Activated CD4-positive, alpha-beta T cell treated with anti-CD3 and anti-CD28 coated beads, Interleukin-2, amount 50 U/mL, for 24 hours (primary cell): ENCODE data around the gene ARV1.
A peak's percentile ranks its signal among the peaks of the same experiment; 100 is the strongest.
"Not testable (repeated sequence)": the region's sequence is repeated elsewhere in the genome, so short reads cannot be mapped to it uniquely, and the experiment has no call there.

ENCODE experiments used
- DNase-seq, 2 donors: peaks; one replicate each; pipeline ENCODE4 v3.0.0-alpha.2; 2020; ENCODE audit warnings: low read depth in 1 of 2, low spot score in 1 of 2

Gene ARV1

DNA sequence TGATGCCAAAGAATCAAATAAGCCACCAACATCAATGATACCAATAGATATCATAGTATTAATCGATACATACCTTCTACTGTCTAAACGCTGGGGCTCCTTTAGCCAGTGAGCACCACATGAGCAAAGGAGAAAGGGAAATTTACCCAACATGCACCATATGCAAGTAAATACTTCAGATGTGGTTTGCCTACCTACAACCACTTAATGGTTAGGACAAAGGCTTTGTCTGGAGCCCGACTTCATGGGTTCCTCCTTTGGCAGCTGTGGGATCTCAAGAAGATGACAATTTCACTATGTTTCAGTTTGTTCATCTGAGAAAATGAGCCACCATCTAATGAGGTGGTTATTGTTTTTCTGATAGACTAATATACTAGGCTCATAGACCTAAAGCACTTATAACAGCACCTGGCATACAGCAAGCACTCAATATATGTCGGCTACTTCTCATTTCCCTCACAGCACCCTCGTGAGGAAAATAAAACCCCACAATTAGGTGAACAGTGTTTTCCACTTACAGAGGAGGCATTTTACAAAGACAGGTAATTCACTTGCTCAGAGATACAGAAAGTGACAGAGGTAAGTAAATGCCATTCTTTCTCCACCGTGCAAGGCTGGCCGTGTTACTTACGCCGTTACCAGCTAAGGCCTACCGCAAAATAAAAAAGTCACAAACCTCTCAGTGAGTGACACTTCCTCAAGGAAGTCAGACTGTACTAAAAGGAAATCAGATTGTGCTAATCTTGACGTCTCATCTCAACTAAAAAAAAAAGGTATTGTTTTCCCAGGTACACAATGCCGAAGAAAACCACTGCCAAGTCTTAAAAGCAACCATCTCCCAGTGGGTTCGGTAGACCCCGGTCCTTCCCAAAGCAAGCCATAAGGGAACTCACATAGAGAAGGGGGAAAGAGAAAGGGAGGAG, 1.8 kb upstream of the ARV1 start:
- DNase-seq = no peak

GRCh38 chr1:230977761-230978490, 968 bp upstream of the ARV1 start:
- DNase-seq = peak; percentile 19 to 20

DNA sequence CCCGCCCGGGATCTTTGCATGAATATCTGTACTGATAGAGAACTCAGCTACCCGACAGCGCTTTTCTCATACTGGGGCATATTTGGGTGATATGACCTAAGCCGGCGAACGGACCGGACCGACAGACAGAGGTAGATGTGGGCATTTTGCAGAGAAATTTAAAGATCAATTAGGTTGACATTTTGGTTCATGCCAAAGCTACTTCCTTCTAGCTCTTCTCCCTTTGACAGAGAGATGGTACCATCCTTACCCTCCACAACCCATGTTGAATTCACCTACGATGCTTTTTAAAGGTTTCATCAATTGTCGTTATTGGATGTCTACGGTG, 459 bp downstream of the ARV1 start:
- no peak for DNase-seq

DNA sequence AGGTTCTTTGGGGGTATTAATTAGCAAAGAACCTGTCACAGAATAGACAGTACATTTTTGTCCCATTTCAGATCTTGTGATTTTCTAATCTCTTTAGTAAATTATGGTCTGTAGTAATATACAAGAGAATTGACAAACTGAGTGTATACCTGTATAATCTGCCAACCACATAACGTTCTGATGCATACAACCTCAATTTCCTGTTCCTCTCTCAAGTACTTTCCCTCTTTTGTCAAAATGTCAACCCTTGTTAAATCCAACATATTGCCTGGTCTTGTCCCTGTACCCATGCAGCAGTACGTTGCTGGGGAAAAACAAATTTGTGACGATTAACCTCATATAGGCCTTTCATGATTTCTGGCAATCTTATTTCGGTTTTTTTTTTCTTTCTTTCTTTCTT, 1.1 kb downstream of the ARV1 start:
- no peak for DNase-seq

GRCh38 chr1:230982696-230983095, 3.8 kb downstream of the ARV1 start:
- no peak for DNase-seq

DNA sequence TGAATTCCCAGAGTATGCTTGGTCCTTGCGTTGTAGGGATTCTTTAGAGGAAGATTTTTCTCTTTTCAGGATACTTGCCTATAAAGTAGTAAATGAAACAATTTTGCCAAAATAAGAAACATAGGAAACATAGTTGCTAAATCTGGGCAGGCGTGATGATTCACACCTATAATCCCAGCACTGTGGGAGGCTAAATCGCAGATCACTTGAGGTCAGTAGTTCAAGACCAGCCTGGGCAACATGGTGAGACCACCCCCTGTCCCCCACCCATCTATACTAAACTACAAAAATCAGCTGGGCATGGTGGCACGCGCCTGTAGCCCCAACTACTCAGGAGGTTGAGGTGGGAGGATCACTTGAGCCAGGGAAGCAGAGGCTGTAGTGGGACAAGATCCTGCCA, 4.9 kb downstream of the ARV1 start:
- no peak for DNase-seq

DNA sequence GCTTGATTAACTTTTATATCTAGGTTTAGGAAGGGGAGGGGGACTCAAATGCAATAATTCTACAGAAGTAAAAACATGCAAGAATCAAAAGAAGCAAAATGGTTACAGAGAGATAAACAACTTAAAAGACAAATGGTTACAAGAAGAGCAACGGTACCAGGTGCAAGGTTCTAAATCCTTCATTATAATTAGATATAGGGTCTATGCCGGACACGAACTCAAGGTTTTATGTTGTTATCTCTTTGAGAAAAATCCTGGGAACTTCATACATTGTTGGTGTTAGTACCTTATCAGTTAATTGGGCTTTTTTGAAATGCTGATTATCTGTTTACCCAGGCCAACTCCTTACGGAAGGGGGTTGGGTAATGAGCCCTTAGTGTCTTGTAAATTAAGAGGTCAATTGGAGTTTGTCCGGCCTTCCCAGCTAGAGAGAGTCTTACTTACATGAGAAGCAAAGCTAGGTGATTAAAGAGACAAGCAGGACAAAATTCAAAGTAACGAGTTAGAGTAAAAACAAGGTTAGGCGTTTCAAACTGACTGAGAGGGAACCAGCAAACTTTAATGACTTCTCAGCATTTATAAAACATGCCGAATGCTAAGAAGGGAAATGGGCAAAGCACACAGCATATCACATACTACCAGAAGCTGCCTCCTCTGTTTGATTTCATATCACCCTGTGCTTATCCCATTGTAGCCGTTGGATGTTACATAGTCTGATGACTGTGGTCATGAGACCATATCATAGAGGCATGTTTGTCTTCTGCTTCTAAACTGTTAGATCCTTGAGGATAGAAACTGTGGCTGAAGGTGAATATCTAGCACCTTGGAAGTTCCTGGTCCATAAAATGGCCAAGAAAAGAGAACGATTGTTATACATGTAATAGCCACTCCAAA, 6.0 kb downstream of the ARV1 start:
- DNase-seq = not testable (repeated sequence)

GRCh38 chr1:230985711-230986110, 6.8 kb downstream of the ARV1 start:
- DNase-seq = no peak

DNA sequence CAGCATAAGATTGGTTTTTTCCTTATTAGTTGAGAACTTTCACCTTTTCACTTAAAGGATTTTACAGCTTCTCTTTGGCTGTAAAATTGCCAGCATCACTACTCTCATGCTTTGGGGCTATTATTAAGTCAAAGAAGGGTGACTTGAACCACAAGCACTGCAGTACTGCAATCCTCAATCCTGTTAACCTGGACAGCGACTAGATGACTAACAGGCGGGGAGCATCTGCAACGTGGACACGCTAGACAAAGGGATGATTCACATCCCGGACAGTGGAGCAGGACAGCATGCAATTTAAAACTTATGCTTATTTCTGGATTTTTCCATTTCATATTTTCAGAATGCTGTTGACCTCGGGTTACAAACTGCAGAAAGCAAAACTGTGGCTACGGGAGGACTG, 8.1 kb downstream of the ARV1 start:
- no peak for DNase-seq

GRCh38 chr1:230987448-230987847, 8.6 kb downstream of the ARV1 start:
- DNase-seq = no peak

GRCh38 chr1:230992100-230992774, 13.3 kb downstream of the ARV1 start:
- no peak for DNase-seq

DNA sequence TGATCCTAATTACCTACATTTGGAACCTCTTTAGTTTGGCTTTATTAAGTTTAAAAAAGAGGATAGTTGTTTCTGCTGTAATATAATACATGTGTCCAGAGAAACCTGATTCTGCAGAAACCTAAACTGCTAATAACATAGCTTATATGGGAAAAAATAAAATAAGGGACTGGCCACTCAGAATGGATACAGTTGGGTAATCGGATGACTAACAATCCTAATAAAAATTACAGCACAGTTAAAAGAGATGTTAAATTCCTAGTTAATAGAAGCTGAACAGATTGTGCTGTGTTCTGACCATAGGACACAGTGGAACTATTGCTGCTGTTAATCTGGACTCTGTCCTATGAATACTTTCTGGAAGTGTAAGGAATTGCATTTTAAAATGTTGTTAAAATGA, 16.0 kb downstream of the ARV1 start:
- DNase-seq = no peak

DNA sequence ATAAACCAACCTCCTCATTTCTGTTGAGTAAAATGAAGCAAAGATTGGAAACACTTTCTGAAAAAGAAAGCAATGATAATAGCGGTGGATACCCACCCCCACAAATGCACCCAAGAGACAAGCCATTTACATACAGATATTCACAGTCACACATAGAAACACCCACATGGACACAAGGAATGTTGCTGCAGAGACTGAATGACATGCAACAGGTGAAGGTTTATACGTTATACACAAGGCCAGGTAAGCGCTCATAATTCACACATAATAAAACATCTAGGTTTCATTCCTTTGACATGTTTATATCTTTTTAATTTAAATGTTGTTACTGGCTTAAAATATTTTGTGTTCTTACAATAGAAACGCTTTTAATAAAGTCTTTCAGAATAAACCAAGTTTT, 21.3 kb downstream of the ARV1 start:
- no peak for DNase-seq

DNA sequence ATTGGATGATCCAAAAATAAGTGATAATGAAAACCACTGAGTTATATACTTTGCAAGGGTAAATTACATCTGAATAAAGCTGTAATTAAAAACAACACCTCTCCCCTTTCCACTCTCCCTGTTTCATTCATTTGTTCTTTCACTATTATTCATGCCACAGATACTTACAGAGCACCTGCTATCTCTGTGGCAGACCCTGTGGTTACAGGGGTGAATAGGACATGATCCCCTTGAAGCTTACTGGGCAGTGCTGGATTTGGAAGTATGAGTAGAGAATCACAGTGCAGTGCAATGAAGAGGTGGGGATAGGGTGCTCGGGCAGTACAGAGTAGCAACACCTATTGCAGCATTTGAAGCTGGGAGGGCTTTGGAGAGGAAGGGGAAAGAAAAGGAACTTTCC, 21.7 kb downstream of the ARV1 start:
- DNase-seq = no peak

GRCh38 chr1:231001892-231002291, 23.0 kb downstream of the ARV1 start:
- no peak for DNase-seq

- not testable (repeated sequence) for DNase-seq
Measured at GRCh38 chr1:231007535-231007934, 28.6 kb downstream of the ARV1 start.

DNA sequence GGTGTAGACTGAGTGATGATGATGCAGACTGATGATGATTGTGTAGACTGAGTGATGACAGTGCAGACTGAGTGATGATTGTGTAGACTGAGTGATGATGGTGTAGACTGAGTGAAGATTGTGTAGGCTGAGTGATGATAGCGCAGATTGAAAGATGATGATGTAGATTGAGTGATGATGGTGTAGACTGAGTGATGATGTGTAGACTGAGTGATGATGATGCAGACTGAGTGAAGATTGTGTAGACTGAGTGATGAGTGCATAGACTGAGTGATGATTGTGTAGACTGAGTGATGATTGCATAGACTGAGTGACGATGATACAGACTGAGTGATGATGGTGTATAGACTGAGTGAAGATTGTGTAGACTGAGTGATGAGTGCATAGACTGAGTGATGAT, 32.5 kb downstream of the ARV1 start:
- no peak for DNase-seq

GRCh38 chr1:231011963-231012362, 33.1 kb downstream of the ARV1 start:
- no peak for DNase-seq

DNA sequence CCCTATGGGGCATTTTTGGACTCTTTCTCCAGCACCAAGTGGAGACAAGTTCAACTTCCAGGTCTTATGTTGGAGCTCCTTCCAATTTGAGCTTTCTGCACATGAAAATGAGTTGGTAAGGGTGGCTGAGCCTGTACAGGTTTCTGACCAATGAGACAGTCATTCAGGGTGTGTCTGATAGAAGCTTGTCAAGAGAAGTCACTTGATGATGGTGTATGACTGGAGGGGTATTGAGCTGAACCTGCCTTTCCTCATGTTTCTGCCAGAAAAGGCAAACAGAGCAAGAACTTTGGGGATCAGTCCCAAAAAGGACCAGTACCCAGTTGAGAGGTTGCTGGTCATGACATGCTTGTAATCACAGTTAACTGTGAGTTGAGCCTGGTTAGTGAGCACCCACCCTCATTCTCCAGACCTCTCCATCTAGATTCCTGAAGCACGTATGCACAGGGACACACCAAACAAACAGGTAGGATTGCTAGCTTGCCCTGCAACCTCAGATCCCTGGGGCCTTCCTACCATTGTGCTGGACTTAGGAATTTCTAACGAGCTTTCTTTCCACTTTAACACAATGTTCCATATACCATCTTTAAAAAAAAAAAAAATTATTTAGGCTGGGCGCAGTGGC, 34.6 kb downstream of the ARV1 start:
- no peak for DNase-seq

DNA sequence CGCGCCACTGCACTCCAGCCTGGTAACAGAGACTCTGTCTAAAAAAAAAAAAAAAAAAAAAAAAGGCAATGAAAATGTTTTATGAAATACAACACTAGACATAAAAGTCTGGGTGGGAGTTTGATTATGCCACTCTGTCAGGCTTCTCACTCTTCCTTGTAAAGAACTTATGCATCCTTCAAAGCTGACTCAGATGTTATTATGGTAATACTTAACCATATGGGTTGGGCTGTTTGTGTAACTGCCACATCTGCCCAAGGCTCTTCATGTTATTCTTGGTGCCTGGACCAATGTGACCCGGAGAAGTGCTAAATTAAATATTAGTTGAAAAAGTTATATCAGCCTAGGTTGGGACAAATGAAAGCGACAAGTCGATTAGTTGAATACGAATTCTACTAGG, 37.3 kb downstream of the ARV1 start:
- DNase-seq = no peak

DNA sequence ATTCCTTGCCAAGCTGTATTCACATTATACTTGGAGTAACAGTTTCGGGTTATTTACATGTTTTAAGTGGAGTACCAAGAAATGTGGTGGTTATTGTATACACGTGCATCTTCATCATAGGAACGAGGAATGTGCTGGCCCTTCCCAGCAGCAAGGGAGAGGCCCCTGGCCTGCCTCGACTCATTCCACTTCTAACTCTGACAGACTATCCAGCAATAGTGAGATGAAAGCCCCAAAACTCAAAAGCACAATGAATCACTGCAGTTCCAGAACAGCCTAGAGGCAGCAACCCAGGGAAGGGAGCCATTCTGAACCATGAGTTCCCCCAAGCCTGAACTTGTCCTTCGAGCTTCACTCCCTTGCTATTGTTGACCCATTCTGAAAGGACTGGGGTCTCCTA, 38.1 kb downstream of the ARV1 start:
- DNase-seq = no peak
